Left cardiac atrium (tissue), 4 donors: ENCODE measurements around the gene GIPC3. TPM values are rescaled to one million over a fixed set of nuclear protein-coding genes. Genes with fewer than 3 reads are reported as not detected.

Experiments
- ATAC-seq, 2 donors: fragments of 200-7000 bp; cut with Tn5 transposase; one replicate each; pipeline ENCODE4 v1.9.1; 2020; ENCODE audit warnings: mild to moderate bottlenecking in 2 of 2, moderate library complexity in 2 of 2
- DNase-seq: peaks from one replicate; pipeline ENCODE4 v3.0.0-alpha.2; 2020
- intact Hi-C, 2 donors: fragments of 100-400 bp; cut with DNase I; formaldehyde crosslinking; loops; one replicate each; pipeline versions ENCODE4 v1.14.1 to v1.15.1; 2022 to 2023
- total RNA-seq, 2 donors: library from RNA; stranded (reverse); fragmentation: NEBNext Ultra II Directional; extraction: Animal tissue kit (Norgen Biotek cat#: 25700); gene quantifications; one replicate each; pipeline ENCODE4 v1.2.1, GENCODE V29; 2021
- donor health status: DM: no; HTN: yes; CAD: no.
- donor health status: DM: no; HTN: yes; CAD: no; lungs with severe emphysema.
- donor health status: DM: yes; HTN: yes; CAD: no.
- donor health status: Dilated cardiomyopathy.

Gene GIPC3
- total RNA-seq, 2 donors from 2014 or later, result 1.5 to 1.6 TPM

- ATAC-seq (peak; percentile 43 to 57), DNase-seq (no peak)
- intact Hi-C loops, result no loop called here
Measured at GRCh38 chr19:3591876-3592613, 6.8 kb downstream of the GIPC3 start.

GRCh38 chr19:3593156-3593555 is 7.9 kb downstream of the GIPC3 start:
- intact Hi-C loops, result no loop called here

DNA sequence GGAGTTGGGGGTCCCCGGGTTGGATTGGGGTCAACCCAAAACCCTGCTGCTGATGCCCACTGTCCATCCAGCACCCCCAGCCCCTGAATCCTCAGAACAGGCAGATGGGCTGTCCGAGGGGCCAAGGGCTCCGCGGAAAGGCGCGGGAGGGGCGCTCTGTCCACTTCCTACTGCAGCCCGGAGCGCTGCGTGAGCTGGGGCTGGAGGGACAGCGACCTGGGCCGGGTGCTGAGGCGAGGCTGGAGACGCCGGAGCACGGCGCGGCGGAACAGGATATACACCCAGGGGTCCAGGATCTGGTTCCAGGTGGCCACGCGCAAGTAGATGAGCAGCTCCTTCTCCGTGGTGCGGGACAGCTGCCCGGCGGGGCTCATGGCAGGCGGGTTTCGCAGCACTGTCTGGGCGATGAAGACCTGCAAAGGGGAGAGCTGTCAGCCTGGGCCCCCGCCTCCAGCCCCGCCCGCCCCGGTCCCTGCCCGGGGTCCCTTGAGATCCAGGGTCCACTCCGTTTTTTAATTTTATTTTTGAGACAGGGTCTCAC is 10.3 kb downstream of the GIPC3 start:
- no peak for ATAC-seq
- intact Hi-C loops, result no loop called here
- DNase-seq, result no peak

More at GRCh38 chr19:3593156-3593555, 7.9 kb downstream of the GIPC3 start:
- DNase-seq (no peak), ATAC-seq (no peak)

DNA sequence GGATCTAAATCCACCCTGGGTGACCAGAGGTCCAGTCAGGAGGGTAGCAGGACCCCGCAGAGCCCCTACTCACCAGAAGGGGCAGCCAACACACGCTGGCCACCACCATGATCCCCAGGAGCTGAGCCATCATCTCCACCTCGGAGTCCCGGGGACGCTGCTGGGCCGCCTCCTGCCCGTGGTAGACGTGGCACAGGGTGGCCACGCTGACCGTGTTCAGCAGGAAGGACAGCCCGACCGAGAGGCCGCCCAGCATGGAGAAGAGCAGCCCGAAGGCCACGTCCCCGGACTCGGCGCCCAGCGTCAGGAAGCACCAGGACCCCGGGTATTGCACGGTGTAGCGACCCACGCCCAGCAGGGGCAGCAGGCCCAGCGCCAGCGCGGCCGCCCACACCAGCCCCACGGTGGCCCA is 14.5 kb downstream of the GIPC3 start:
- no peak for ATAC-seq
- intact Hi-C loops, result no loop called here
- no peak for DNase-seq

- intact Hi-C loops, result no loop called here
- DNase-seq, result no peak
- no peak for ATAC-seq
Measured at GRCh38 chr19:3601021-3601420, 15.7 kb downstream of the GIPC3 start.

DNA sequence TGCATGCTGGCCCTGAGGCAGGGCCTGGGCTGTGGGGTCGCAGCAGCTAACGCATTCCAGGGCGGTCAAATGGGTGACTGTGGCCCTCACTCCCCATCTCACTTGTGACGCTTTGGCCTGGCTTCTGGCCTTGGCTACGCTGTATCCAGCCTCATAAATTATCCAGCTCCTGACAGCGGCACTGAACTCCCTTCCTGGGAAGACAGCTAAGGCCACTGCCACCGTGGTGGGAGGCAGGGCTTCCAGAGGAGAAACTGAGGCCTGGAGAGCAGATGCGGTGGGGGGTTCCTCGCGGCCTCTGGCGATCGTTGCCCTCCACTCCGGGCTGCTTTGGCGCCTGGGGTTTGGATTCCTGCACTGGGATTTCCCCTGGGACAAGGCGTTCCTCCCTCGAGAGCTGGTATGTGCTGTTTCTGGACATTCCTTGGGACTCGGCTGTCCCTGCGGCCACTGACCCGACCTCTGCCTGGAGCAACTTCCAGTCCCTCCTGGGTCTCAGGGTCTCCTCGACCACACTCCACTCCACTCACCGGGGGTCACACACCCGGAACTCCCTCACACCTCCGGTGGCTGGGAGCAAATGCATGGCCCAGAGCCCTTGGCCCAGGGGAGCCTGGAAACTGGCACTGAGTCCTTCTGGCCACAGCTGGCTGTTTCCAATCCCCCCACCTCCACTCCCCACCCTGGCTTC is 18.0 kb downstream of the GIPC3 start:
- DNase-seq (no peak), ATAC-seq (no peak)
- intact Hi-C loops, result no loop called here

- intact Hi-C loops, result no loop called here
- DNase-seq (no peak), ATAC-seq (no peak)
Measured at GRCh38 chr19:3604227-3604986, 19.1 kb downstream of the GIPC3 start.

DNA sequence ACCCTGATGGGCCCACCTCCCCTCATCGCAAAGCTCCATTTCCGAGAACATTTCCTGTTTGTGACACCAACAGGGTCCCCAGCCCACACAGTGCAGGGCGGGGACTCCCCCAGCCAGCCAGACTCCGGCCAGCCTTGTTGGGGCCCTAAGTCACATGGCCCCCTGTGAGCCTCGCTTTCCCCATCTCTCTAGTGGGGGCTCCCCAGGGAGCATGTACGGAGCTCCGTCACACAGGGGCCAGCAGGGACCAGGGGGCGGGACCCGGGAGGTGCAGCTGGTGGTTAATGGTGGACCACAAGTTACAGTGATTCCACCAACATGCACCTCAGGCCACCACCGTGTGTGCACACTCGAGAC is 19.7 kb downstream of the GIPC3 start:
- intact Hi-C loops, result no loop called here
- DNase-seq (no peak), ATAC-seq (no peak)

GRCh38 chr19:3605361-3605760 is 20.1 kb downstream of the GIPC3 start:
- intact Hi-C loops, result no loop called here
- DNase-seq (no peak), ATAC-seq (no peak)

GRCh38 chr19:3605770-3606169 is 20.5 kb downstream of the GIPC3 start:
- ATAC-seq (no peak), DNase-seq (no peak)
- intact Hi-C loops, result no loop called here

DNA sequence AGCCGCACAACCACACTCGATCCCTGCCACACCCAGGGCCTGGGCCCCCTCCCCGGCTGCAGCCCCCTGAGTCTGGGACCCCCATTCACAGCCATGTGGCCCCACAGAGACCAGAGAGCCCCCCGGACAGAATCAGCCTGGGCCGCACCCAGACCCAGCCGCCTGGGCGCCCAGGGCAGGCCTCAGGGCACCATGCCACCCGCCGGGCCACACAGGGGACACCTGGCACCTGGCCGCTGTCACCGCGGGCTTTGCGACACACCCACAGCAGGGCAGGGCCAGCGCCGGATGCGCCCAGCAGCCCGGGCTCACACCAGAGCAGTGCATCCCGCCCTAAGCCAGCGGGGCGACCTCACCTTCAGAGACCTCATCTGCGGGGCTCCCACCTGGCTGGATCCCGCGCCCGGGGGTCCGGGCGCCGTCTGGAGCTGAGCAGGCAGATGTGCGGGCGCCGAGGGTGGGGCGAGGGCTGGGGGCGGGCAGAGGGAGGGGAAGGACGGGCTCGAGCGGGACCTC is 21.0 kb downstream of the GIPC3 start:
- ATAC-seq (peak; percentile 10 to 11), DNase-seq (no peak)
- intact Hi-C loops, result no loop called here

DNA sequence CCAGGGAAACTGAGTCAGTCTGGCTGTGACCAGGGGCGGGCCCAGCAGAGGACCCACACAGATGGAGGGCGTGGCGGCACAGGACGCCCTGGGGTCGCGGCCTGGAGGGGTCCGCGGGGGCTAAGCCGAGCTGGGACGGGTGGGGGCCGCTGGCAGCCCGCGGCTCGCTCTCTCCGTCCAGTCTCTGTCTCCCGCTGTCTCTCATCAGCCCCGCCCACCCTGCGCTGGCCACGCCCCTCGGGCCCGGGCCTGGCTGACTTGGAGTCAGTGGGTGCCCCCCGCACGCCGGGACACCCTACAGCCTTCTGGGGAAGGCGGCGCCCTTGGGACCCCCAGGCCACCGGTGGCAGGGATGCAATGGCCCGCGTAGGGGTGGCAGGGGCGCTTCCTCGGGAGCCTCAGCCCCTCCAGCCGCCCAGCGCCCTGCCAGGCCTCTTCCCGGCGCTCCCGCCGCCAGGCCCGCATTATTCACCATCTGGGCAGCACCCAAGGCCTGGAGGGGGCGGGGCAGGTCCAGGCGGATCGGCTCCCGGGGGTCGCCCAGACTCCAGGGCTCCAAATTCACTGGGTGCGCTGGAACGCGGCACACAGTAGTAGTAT is 21.5 kb downstream of the GIPC3 start, which contains the start of gene TBXA2R:
Gene TBXA2R, minus strand, starts transcription at position 186 of the 600 bp plus-strand sequence. CDS start 6,241 bp downstream, outside the sequence.
- ATAC-seq, result peak; percentile 70 to 87
- DNase-seq, result peak; percentile 83
- intact Hi-C loops, result no loop called here

GRCh38 chr19:3607303-3608078 is 22.2 kb downstream of the GIPC3 start:
- peak; percentile 32 to 57 for ATAC-seq
- intact Hi-C loops, result no loop called here
- DNase-seq, result peak; percentile 70

DNA sequence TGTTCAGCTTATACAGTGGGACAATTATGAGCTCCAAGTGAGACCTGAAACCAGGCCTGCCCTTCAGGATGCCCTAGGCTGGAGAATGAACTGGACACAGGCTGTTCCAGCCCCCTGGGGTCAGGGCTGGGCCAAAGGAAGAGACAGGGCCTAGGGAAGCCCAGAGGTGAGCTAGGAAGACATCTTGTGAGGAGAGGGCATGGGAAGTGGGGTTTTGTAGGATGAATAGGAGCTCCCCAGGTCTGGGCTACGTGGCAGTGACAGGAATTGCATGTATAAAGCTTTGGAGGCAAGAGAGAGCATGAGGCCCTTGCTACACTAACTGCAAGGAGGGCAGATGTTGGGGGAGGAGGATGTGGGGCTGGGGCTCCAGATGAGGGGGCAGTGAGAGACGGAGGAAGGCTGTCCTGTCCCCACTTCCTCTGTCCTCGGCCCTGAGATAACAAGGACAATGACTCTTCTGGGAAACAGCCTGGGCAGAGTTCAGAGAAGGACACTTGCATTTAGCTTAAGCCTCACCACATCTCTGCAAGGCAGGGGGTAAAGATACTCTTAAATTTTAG is 22.9 kb downstream of the GIPC3 start:
- ATAC-seq (no peak), DNase-seq (no peak)
- intact Hi-C loops, result no loop called here

- ATAC-seq (peak; percentile 1 to 10), DNase-seq (peak; percentile 58)
- intact Hi-C loops, result no loop called here
Measured at GRCh38 chr19:3608750-3609322, 23.6 kb downstream of the GIPC3 start.

- intact Hi-C loops, result no loop called here
- ATAC-seq (no peak), DNase-seq (no peak)
Measured at GRCh38 chr19:3609779-3610719, 24.8 kb downstream of the GIPC3 start.
